Measurements from ENCODE around the gene LLGL2. TPM values are rescaled to one million over a fixed set of nuclear protein-coding genes. Genes with fewer than 3 reads are reported as not detected.

The LLGL2 gene
- total RNA-seq, 1 experiment from 2014 or later = 0.06 TPM

GRCh38 chr17:75612906-75613626 lies 87.6 kb downstream of the LLGL2 start:
- DNase-seq (ENCODE audit: low read depth) = no peak

- no peak for DNase-seq (ENCODE audit: low read depth)
Observed at GRCh38 chr17:75614006-75614405, 88.5 kb downstream of the LLGL2 start.

GRCh38 chr17:75614556-75615270 lies 89.2 kb downstream of the LLGL2 start:
- DNase-seq (ENCODE audit: low read depth) = no peak

- no peak for DNase-seq (ENCODE audit: low read depth)
Observed at GRCh38 chr17:75615301-75615700, 89.8 kb downstream of the LLGL2 start.

GRCh38 chr17:75616521-75617122 lies 91.1 kb downstream of the LLGL2 start:
- DNase-seq (ENCODE audit: low read depth) = no peak

- DNase-seq (ENCODE audit: low read depth) = no peak
Observed at GRCh38 chr17:75617218-75617617, 91.7 kb downstream of the LLGL2 start.

- no peak for DNase-seq (ENCODE audit: low read depth)
Observed at GRCh38 chr17:75617675-75618074, 92.2 kb downstream of the LLGL2 start.

- peak; percentile 21 for DNase-seq (ENCODE audit: low read depth)
Observed at GRCh38 chr17:75619506-75620431, 94.3 kb downstream of the LLGL2 start.

GRCh38 chr17:75621489-75621888 lies 96.0 kb downstream of the LLGL2 start:
- DNase-seq (ENCODE audit: low read depth) = no peak

- DNase-seq (ENCODE audit: low read depth) = no peak
Observed at GRCh38 chr17:75622076-75622475, 96.6 kb downstream of the LLGL2 start.

- no peak for DNase-seq (ENCODE audit: low read depth)
Observed at GRCh38 chr17:75622771-75623273, 97.3 kb downstream of the LLGL2 start.

GRCh38 chr17:75623386-75623785 lies 97.9 kb downstream of the LLGL2 start:
- no peak for DNase-seq (ENCODE audit: low read depth)

- DNase-seq (ENCODE audit: low read depth) = no peak
Observed at GRCh38 chr17:75624021-75624420, 98.5 kb downstream of the LLGL2 start.

Other genes with a start within 250 kb of the LLGL2 start
- gene SLC25A19, start 236.3 kb upstream of the LLGL2 start, total RNA-seq (2014; rRNA removed) = 7.1 and 8.7 TPM in 2 replicates
- 95.7 and 113 TPM in 2 replicates for gene GRB2, start 120.0 kb upstream of the LLGL2 start, total RNA-seq (2014; rRNA removed)
- gene TMEM94, start 69.1 kb upstream of the LLGL2 start, total RNA-seq (2014; rRNA removed) = 57.1 and 71.2 TPM in 2 replicates
- gene CASKIN2, start 10.2 kb upstream of the LLGL2 start, total RNA-seq (2014; rRNA removed) = 7.7 and 9.2 TPM in 2 replicates
- gene TSEN54, start 9.2 kb upstream of the LLGL2 start, total RNA-seq (2014; rRNA removed) = 22.8 and 33.7 TPM in 2 replicates
- gene MYO15B, start 62.1 kb downstream of the LLGL2 start, total RNA-seq (2014; rRNA removed) = under 0.01 and 0.06 TPM in 2 replicates
- gene SMIM5, start 107.7 kb downstream of the LLGL2 start, total RNA-seq (2014; rRNA removed) = 0.17 and 0.90 TPM in 2 replicates
- 14.5 and 31.3 TPM in 2 replicates for gene RECQL5, start 141.5 kb downstream of the LLGL2 start, total RNA-seq (2014; rRNA removed)
- gene SAP30BP, start 141.6 kb downstream of the LLGL2 start, total RNA-seq (2014; rRNA removed) = 58.4 and 63.3 TPM in 2 replicates
- gene ITGB4, start 195.8 kb downstream of the LLGL2 start, total RNA-seq (2014; rRNA removed) = 0.17 and 5.5 TPM in 2 replicates
- 65.4 and 66.3 TPM in 2 replicates for gene GALK1, start 239.5 kb downstream of the LLGL2 start, total RNA-seq (2014; rRNA removed)